Muscle layer of colon (tissue), 2 donors: ENCODE results near the gene SIGLEC7.
"Not testable (repeated sequence)": the region's sequence is repeated elsewhere in the genome, so short reads cannot be mapped to it uniquely, and the experiment has no call there.

Experiments used
- H3K27ac ChIP-seq: one replicate; pipeline ENCODE4 v1.7.0; 2013; ENCODE audit warnings: low read depth, mild to moderate bottlenecking, low read length, moderate library complexity
- H3K27me3 ChIP-seq, 2 donors: one replicate each; pipeline ENCODE4 v1.7.0; 2013; ENCODE audit warnings: low read length in 2 of 2, mild to moderate bottlenecking in 2 of 2; ENCODE audit not compliant: insufficient read depth in 2 of 2, control insufficient read depth in 1 of 2
- H3K36me3 ChIP-seq: one replicate; pipeline ENCODE4 v1.7.0; 2013; ENCODE audit warnings: mild to moderate bottlenecking, low read length; ENCODE audit not compliant: insufficient read depth
- H3K4me1 ChIP-seq: one replicate; pipeline ENCODE4 v1.7.0; 2013; ENCODE audit warnings: mild to moderate bottlenecking, low read length; ENCODE audit not compliant: insufficient read depth
- H3K4me3 ChIP-seq, 2 donors: one replicate each; pipeline ENCODE4 v1.7.0; 2013; ENCODE audit warnings: low read length in 2 of 2, low read depth in 1 of 2, mild to moderate bottlenecking in 1 of 2, moderate library complexity in 1 of 2
- H3K9ac ChIP-seq: one replicate; pipeline ENCODE4 v1.7.0; 2013; ENCODE audit warnings: low read length
- H3K9me3 ChIP-seq: one replicate; pipeline ENCODE4 v1.7.0; 2013; ENCODE audit warnings: mild to moderate bottlenecking, low read length
- donor health status: abdominal sarcoma.
- donor health status: Adenocarcinoma of cecum.

The SIGLEC7 gene

DNA sequence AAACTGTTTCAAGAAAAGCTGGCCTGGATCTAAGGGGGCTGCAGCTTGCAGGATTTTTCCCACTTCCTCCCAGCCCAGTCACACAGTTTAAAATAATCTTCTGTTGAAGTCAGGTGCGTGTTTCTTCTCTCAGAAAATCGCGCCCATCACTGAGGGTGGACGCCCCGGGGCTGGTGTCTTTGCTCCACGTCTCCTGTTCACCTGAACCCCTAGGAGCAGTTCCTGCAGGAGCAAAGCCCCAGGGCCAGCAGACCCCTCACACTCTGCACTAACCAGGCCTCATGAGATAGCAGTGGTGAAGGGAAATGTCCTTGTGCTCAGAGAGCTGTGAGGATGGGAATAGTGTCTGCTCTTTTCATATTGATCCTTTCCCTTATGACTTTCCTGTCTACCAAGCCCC is 920 bp upstream of the SIGLEC7 start:
- Histone ChIP-seq H3K9ac (no peak overlapping the region), H3K27me3 (peaks cover 0 to 5% of the 10 kb centered on the region in 2 donors), H3K27ac (no peak overlapping the region), H3K9me3 (no peaks in the 10 kb centered on the region), H3K4me1 (peaks cover 3% of the 10 kb centered on the region), H3K4me3 (no peak overlapping the region), H3K36me3 (no peaks in the 10 kb centered on the region)

DNA sequence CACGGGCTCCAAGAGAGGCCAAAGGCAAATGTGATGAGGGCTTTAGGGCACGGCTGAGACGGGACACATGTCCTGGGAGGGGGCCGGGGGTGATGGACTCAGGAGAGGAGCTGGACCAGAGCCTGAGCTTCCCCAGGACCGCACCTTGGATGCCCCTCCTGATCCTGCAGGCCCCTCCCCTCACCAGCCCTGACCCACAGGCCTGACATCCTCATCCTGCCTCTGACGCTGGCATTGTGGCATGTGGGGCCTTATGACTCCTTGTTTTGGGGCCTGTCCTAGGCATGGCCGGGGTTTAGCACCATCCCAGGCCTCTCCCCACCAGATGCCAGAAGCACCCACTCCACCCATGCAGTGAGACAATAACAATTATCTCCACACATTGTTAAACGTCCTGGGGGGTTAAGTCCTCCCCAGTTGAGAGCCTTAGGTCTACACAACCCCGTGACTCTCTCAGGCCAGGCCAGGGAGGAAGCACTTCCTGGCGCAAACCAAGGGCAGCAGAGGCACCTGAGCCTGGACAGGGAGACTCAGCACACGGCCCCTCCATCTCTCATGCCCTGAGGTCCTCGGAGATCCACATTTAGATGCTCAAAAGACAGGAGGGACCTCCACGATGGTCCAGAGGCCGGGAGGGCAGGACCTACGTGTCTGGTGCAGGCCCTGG is 841 bp downstream of the SIGLEC7 start:
- H3K27me3 ChIP-seq, H3K4me3 ChIP-seq, H3K9ac ChIP-seq, H3K9me3 ChIP-seq, H3K36me3 ChIP-seq, H3K4me1 ChIP-seq, H3K27ac ChIP-seq: not testable (repeated sequence)

DNA sequence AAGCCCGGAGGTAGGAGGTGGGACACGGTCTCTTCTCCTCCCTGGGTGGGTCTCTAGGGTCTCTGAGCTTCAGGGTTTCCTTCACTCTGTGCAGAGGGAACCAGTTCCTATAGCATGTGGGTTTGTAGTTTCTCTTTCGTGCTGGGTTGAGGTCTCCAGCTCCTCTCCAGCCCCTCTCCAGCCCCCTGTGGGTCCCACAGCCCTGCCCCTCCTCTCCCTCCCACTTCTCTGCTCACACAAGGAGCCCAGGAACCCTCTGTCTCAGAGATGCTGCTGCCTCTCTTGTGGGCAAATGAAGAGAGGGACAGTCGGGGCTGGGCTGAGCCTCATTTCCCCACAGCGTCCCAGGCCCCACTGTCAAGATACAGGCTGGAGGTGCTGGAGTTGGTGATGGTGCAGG is 1.4 kb downstream of the SIGLEC7 start:
- Histone ChIP-seq H3K4me1 (peaks cover 3% of the 10 kb centered on the region), H3K27ac (no peak overlapping the region), H3K4me3 (no peak overlapping the region), H3K9me3 (no peaks in the 10 kb centered on the region), H3K27me3 (peaks cover 0 to 5% of the 10 kb centered on the region in 2 donors), H3K9ac (no peak overlapping the region), H3K36me3 (no peaks in the 10 kb centered on the region)

DNA sequence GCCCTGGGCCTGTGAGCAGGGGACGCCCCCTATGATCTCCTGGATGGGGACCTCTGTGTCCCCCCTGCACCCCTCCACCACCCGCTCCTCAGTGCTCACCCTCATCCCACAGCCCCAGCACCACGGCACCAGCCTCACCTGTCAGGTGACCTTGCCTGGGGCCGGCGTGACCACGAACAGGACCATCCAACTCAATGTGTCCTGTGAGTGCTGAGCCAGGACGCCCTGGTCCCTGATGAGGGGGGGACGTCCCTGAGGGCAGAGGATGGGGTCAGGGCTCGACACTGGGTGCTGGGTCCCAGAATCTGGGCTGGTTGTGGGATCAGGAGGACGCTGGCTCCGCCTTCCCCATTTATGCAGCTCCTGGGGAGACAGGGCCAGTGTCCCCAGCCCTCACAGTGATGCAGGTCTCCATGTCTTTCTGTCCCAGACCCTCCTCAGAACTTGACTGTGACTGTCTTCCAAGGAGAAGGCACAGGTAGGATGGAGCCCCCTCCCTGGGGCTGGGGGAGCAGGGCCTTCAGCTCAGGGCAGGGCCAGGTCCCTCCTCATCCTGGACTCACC is 2.5 kb downstream of the SIGLEC7 start:
- Histone ChIP-seq H3K9me3 (no peaks in the 10 kb centered on the region), H3K27ac (no peak overlapping the region), H3K9ac (no peak overlapping the region), H3K27me3 (peaks cover 0 to 5% of the 10 kb centered on the region in 2 donors), H3K36me3 (no peaks in the 10 kb centered on the region), H3K4me1 (peaks cover 3% of the 10 kb centered on the region), H3K4me3 (no peak overlapping the region)

DNA sequence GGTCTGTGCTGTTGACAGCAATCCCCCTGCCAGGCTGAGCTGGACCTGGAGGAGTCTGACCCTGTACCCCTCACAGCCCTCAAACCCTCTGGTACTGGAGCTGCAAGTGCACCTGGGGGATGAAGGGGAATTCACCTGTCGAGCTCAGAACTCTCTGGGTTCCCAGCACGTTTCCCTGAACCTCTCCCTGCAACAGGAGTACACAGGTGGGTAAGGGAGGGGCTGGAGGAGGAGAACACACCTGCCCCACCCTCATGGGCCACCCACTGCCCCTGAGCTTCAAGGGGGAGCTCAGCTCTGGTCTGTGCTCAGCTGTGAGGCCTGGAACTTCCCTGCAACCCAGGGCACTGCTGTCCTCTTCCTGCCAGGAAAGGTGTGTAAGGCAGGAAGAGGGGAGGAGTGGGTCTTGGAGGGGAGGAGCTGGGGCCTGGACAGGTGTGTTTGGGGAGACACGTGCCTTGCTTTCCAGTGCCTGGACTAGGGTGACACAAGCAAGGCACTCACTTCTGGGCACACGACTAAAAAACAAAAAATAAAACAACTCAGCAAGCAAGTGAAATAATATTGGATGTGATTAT is 3.9 kb downstream of the SIGLEC7 start:
- Histone ChIP-seq H3K4me1 (peaks cover 3% of the 10 kb centered on the region), H3K4me3 (no peak overlapping the region), H3K9ac (no peak overlapping the region), H3K27me3 (peaks cover 0 to 5% of the 10 kb centered on the region in 2 donors), H3K9me3 (no peaks in the 10 kb centered on the region), H3K36me3 (no peaks in the 10 kb centered on the region), H3K27ac (no peak overlapping the region)

DNA sequence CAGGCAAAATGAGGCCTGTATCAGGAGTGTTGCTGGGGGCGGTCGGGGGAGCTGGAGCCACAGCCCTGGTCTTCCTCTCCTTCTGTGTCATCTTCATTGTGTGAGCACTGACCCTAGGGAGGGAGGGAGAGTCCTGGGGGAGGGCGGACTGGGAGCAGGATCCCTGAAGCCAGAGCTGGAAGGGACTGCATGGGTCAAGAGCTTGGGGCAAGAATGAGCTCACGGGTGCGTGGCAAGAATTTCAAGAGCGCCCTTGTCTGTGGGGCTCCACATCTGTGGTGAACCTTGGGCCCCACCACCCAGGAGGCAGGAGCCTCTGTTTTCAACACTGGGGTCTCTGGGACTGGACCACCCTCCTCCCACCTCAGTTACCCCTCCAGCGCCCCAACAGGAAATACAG is 4.7 kb downstream of the SIGLEC7 start:
- H3K9me3 ChIP-seq: no peaks in the 10 kb centered on the region
- H3K9ac ChIP-seq: no peak overlapping the region
- H3K4me1 ChIP-seq: no peaks in the 10 kb centered on the region
- H3K4me3 ChIP-seq: no peak overlapping the region
- peaks cover 0 to 5% of the 10 kb centered on the region in 2 donors for H3K27me3 ChIP-seq
- H3K27ac ChIP-seq: no peak overlapping the region
- no peaks in the 10 kb centered on the region for H3K36me3 ChIP-seq

DNA sequence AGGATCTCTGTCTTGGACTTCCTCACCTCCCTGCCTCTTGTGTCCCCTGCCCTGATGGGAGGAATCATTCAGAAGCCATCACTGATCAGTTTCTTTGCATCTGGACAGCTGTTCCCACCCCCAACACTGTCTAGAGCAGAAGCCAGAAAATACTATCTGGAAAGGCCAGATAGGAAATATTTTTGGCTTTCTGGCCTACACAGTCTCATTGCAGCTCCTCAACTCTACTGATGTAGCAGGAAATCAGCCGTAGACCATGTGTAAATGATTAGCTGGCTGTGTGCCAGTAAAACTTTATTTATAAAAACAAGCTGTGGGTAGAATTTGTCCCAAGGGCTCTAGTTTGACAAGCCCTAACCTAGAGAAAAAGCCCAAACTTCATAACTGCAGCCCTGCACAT is 5.6 kb downstream of the SIGLEC7 start:
- H3K9me3 ChIP-seq: no peaks in the 10 kb centered on the region
- no peaks in the 10 kb centered on the region for H3K4me1 ChIP-seq
- no peaks in the 10 kb centered on the region for H3K36me3 ChIP-seq
- no peak overlapping the region for H3K9ac ChIP-seq
- no peak overlapping the region for H3K27ac ChIP-seq
- H3K4me3 ChIP-seq: no peak overlapping the region
- H3K27me3 ChIP-seq: no peaks in the 10 kb centered on the region

DNA sequence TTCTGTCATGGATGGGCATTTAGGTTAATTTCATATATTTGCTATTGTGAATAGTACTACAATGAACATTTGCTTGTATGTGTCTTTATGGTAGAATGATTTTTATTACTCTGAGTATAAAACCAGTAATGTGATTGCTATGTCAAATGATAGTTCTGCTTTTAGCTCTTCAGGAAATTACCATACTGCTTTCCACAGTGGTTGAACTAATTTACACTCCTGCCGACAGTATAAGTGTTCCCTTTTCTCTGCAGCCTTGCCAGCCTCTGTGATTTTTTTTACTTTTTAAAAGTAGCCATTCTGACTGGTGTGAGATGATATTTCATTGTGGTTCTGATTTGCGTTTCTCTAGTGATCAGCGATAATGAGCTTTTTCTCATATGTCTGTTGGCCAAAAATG is 6.5 kb downstream of the SIGLEC7 start:
- Histone ChIP-seq H3K27ac (no peak overlapping the region), H3K9ac (no peak overlapping the region), H3K27me3 (no peaks in the 10 kb centered on the region), H3K36me3 (no peaks in the 10 kb centered on the region), H3K4me1 (no peaks in the 10 kb centered on the region), H3K4me3 (no peak overlapping the region), H3K9me3 (no peaks in the 10 kb centered on the region)

DNA sequence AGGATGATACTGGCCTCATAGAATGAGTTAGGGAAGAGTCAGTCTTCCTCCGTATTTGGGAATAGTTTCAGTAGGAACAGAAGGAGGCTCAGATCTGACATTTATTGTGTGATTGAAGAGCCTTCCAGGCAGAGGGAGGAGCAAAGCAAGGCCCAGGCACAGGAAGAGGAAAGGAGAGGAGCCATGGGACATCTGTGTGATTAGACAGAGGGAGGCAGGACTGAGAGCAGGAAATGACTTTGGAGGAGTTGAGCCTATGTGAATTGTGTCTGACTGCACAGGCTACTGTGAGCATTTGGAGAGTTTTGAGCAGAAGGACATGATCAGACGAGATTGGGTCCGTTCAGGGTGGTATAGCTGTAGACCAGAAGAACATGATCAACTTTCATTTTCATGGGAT is 8.5 kb downstream of the SIGLEC7 start:
- Histone ChIP-seq H3K9me3 (no peaks in the 10 kb centered on the region), H3K4me1 (no peaks in the 10 kb centered on the region), H3K27me3 (no peaks in the 10 kb centered on the region), H3K4me3 (no peak overlapping the region), H3K27ac (no peak overlapping the region), H3K9ac (no peak overlapping the region), H3K36me3 (no peaks in the 10 kb centered on the region)

DNA sequence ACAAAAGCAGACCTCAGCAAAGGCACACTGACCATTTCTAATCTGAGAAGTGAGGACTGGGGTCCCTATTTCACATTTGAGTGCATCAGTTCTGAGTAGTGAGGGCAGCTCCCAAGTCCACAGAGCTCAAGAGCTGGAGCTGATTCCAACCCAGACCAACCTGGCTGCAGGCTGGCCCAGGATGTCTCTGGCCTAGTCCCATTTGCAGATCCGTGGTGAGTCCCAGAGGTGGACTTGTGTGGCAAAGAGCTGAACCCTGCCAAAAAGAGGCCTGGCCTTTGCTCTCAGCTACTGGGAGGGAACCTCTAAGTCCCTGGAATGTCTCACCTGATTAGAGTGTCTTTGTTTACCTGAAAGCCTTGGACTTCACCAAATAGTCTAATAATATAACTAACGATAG is 14.6 kb downstream of the SIGLEC7 start:
- H3K4me1 ChIP-seq: no peaks in the 10 kb centered on the region

DNA sequence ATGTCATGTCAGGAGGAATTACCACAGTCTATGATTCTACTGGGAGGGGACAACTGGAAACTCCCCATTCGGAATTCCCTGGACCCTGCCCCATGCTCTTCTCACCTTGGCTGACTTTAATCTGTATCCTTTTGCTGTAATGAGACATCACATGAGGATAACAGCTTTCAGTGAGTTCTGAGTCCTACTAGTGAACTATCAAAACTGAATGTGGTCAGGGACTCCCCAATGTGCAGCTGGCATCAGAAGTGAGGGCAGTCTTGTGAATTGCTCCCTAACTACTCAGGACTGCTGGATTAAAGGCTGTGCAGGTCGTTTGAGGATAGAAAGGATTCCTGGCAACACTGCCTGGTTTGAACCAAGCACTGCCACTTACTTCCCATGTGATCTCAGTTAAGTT is 15.2 kb downstream of the SIGLEC7 start:
- Histone ChIP-seq H3K4me1 (no peaks in the 10 kb centered on the region), H3K4me3 (no peak overlapping the region), H3K9me3 (no peaks in the 10 kb centered on the region), H3K27ac (no peak overlapping the region), H3K27me3 (peaks cover 0 to 9% of the 10 kb centered on the region in 2 donors), H3K36me3 (no peaks in the 10 kb centered on the region), H3K9ac (no peak overlapping the region)

More for the DNA sequence above, 14.6 kb downstream of the SIGLEC7 start:
- H3K27me3 ChIP-seq: peaks cover 0 to 9% of the 10 kb centered on the region in 2 donors
- H3K27ac ChIP-seq: no peak overlapping the region
- no peak overlapping the region for H3K9ac ChIP-seq
- H3K4me3 ChIP-seq: no peak overlapping the region
- H3K9me3 ChIP-seq: no peaks in the 10 kb centered on the region
- H3K36me3 ChIP-seq: no peaks in the 10 kb centered on the region
